ENCODE results near the gene ABHD4.
A peak's percentile ranks its signal among the peaks of the same experiment; 100 is the strongest.
"Not testable (repeated sequence)": the region's sequence is repeated elsewhere in the genome, so short reads cannot be mapped to it uniquely, and the experiment has no call there.

ABHD4 gene

DNA sequence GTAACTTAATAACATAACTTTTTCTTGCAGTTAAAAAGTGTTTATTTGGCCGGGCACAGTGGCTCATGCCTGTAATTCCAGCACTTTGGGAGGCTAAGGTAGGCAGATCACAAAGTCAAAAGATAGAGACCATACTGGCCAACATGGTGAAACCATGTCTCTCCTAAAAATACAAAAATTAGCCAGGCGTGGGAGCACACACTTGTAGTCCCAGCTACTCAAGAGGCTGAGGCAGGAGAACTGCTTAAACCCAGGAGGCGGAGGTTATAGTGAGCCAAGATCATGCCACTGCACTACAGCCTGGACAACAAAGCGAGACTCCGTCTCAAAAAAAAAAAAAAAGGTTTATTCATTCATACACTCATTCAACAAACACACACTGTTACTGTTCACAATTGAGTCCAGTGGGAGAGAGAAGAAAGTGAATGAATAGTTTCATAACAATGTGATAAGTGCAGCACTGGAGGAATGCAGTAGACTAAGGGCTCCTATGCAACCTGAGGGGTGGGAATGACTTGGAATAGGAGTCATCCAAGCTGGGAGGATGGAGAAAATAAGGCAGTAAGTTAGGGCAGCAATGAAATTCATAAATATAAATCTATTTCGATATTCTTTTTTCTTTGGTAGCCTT, 28.9 kb upstream of the ABHD4 start:
- ATAC-seq (ENCODE audit: low read depth): no peak
- Mint-ChIP-seq H3K36me3 (peaks cover 18% of the 10 kb centered on the region), H3K4me1 (peaks cover 40% of the 10 kb centered on the region), H3K27me3 (no peaks in the 10 kb centered on the region), H3K27ac (peak overlapping the region; percentile 60), H3K4me3 (peak overlapping the region; percentile 67), H3K9me3 (no peaks in the 10 kb centered on the region)
- no peak for DNase-seq (ENCODE audit: low spot score in 2 of 2)

DNA sequence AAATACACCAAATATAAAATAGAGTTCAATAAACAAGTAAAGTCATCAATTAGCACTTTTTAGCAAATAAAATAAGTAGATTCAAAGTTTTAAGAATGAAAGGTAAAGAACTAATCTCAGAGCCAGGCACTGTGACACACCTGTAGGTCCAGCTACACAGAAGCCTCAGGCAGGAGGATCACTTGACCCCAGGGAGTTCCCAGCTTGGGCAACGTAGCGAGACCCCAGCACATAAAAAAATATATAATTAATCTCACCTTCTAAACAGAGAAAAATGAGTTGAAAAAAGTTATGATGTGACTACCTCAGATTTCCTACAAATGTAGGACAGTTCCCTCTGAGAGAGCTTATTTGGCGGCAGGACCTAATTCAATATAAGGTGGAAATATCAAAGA, 28.4 kb upstream of the ABHD4 start:
- H3K36me3 Mint-ChIP-seq: peaks cover 16% of the 10 kb centered on the region
- no peaks in the 10 kb centered on the region for H3K9me3 Mint-ChIP-seq
- DNase-seq (ENCODE audit: low spot score in 2 of 2): no peak
- no peaks in the 10 kb centered on the region for H3K27me3 Mint-ChIP-seq
- peak; percentile 1 for ATAC-seq (ENCODE audit: low read depth)
- peak overlapping the region; percentile 78 for H3K4me3 Mint-ChIP-seq
- peaks cover 36% of the 10 kb centered on the region for H3K4me1 Mint-ChIP-seq
- H3K27ac Mint-ChIP-seq: peak overlapping the region; percentile 60

DNA sequence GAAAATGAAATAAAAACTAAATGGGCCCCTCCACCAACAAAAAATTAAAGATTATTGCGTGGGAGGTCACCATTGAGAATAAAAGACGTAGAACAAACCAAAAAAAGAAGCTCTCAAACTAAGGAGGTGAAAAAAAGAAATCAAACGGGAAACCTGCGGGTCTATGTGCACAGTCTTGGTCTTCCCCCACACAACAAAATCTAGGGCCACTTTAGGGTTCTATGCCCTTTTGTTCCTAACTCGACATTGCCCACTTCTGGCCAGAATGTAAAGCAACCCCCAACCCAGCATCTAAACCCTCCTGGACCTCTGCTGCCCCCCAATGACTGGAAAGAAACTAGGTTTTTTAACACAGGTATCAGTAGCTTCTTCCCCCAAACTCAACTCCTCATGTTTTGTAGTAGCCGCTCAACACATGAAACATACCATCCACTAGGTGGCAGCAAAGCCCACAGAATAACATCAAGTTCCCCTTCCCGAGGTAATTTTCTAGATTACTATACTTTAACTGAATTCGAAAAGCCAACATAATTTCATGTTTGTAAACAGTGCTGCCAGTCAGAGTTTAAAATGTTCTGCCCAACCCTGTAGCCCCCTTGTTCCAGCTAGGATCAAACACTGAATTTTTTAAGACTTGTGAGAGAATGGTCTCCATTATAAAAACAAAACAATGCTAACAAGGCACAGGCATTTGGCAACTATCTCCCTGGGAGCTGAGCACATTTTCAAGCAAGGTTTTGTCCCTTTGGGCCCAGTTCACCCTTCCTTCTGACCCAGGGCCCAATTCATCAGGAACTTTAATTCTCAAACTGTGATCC, 27.8 kb upstream of the ABHD4 start:
- DNase-seq (ENCODE audit: low spot score in 2 of 2): peak; percentile 74 to 90

DNA sequence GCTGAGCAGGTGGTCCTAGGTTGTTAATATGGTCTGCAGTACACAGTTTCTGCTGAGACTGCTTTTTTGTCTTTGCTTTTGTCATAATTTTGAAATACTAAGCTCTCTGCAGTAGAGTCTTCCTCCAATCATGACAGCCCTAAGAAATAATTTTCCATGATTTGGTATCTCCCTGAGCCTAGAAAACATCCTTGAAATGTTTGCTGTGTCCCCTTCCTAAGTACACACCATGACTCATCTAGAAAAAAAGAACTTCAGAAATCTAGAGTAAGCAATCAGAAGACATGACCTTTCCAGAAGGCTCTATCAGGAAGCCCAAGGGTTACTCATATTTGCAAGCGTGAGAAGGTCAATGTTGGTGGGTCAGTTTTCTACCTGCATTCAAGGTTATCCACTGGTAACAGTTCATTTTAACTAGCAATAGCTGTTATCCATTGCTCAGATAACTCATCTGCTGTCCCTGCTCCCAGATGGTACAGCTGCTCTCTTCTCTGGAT, 25.5 kb upstream of the ABHD4 start:
- Mint-ChIP-seq H3K27ac (no peak overlapping the region), H3K4me1 (peaks cover 20% of the 10 kb centered on the region), H3K36me3 (peaks cover 18% of the 10 kb centered on the region), H3K9me3 (no peaks in the 10 kb centered on the region), H3K4me3 (no peak overlapping the region), H3K27me3 (no peaks in the 10 kb centered on the region)
- DNase-seq (ENCODE audit: low spot score in 2 of 2) (no peak), ATAC-seq (ENCODE audit: low read depth) (no peak)

More for the DNA sequence above, 27.8 kb upstream of the ABHD4 start:
- Mint-ChIP-seq H3K36me3 (peaks cover 14% of the 10 kb centered on the region), H3K9me3 (no peaks in the 10 kb centered on the region), H3K4me1 (peaks cover 29% of the 10 kb centered on the region), H3K27me3 (no peaks in the 10 kb centered on the region), H3K4me3 (peak overlapping the region; percentile 78), H3K27ac (peak overlapping the region; percentile 60)
- peak; percentile 89 for ATAC-seq (ENCODE audit: low read depth)

DNA sequence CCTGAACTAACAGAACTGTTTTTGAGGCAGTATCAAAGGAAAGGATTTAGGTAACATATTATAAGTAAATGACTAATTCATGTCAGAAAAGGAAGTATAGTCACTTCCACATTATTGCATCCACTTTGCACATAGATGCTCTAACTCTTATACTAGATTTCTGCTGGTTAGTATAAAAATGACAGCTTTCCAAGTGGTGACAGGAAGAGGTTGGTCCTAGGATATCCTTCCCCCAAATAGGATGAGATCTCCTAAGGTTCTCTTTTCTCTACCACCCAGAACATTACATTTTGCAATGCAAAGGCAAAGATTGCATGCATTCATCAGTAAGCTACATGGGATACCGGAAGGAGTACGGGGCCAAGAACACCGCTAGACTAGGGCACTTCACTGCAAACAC, 24.3 kb upstream of the ABHD4 start:
- peaks cover 16% of the 10 kb centered on the region for H3K36me3 Mint-ChIP-seq
- H3K27me3 Mint-ChIP-seq: no peaks in the 10 kb centered on the region
- no peak overlapping the region for H3K4me3 Mint-ChIP-seq

DNA sequence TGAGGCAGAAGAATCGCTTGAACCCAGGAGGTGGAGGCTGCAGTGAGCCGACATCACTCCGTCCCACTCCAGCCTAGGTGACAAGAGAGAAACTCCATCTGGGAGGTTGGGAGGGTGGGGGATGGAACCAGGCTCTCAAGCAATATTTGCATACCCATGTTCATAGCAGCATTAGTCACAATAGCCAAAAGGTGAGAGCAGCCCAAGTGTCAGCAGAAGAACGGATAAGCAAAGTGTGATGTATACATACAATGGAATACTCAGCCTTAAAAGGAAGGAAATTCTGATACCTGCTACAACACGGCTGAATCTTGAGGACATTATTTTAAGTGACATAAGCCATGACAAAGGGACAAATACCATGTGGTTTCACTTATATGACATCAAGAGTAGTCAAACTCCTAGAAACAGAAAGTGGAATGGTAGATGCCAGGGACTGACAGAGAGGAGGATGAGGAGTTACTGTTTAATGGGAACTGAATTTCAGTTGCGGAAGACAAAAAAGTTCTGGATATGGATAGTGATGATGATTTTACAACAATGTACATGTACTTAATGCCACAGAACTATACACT, 20.7 kb upstream of the ABHD4 start:
- H3K27ac Mint-ChIP-seq: peak overlapping the region; percentile 56
- H3K4me3 Mint-ChIP-seq: no peak overlapping the region
- H3K27me3 Mint-ChIP-seq: no peaks in the 10 kb centered on the region
- H3K9me3 Mint-ChIP-seq: no peaks in the 10 kb centered on the region
- DNase-seq (ENCODE audit: low spot score in 2 of 2): no peak
- ATAC-seq (ENCODE audit: low read depth): no peak
- H3K36me3 Mint-ChIP-seq: peaks cover 16% of the 10 kb centered on the region
- H3K4me1 Mint-ChIP-seq: peaks cover 11% of the 10 kb centered on the region

More for the DNA sequence above, 24.3 kb upstream of the ABHD4 start:
- no peaks in the 10 kb centered on the region for H3K9me3 Mint-ChIP-seq
- no peak overlapping the region for H3K27ac Mint-ChIP-seq
- no peak for ATAC-seq (ENCODE audit: low read depth)
- no peak for DNase-seq (ENCODE audit: low spot score in 2 of 2)
- H3K4me1 Mint-ChIP-seq: peaks cover 11% of the 10 kb centered on the region

DNA sequence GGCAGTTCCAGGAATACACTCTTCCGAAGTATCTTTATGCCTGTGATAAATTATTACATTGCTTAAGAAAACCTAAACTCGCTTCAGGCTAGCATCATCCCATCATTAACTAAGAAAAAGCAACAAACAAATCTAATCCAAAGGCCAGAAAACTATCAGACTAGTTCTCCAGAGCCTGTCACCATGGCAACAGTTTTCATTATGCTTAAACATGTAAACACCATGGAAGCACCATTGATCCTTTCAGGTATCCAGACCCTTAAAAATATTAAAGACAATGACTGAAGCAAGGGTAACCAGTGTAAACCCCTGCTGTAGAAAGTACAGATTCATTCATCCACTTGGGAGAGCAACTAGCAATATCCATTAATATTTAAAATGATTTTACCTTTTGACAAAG, 18.9 kb upstream of the ABHD4 start:
- peaks cover 9% of the 10 kb centered on the region for H3K36me3 Mint-ChIP-seq

DNA sequence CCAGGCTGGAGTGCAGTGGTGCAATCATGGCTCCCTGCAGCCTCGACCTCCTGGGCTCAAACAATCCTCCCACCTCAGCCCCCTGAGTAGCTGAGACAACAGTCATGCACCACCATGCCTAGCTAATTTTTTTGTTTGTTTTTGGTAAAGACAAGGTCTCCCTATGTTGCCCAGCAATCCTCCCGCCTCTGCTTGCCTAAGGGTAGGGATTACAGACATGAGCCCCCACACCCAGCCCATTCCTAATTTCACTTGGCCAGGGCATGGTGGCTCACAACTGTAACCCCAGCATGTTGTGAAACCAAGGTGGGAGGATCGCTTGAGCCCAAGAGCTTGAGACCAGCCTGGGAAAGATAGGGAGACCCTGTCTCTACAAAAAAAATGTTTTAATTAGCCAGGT, 18.2 kb upstream of the ABHD4 start:
- no peak overlapping the region for H3K4me3 Mint-ChIP-seq
- H3K36me3 Mint-ChIP-seq: peaks cover 10% of the 10 kb centered on the region
- H3K4me1 Mint-ChIP-seq: peaks cover 26% of the 10 kb centered on the region
- no peaks in the 10 kb centered on the region for H3K27me3 Mint-ChIP-seq
- no peak for DNase-seq (ENCODE audit: low spot score in 2 of 2)
- ATAC-seq (ENCODE audit: low read depth): no peak
- no peaks in the 10 kb centered on the region for H3K9me3 Mint-ChIP-seq
- no peak overlapping the region for H3K27ac Mint-ChIP-seq

More for the DNA sequence above, 18.9 kb upstream of the ABHD4 start:
- Mint-ChIP-seq H3K9me3 (no peaks in the 10 kb centered on the region), H3K4me3 (no peak overlapping the region), H3K4me1 (peaks cover 21% of the 10 kb centered on the region), H3K27me3 (no peaks in the 10 kb centered on the region), H3K27ac (no peak overlapping the region)
- no peak for ATAC-seq (ENCODE audit: low read depth)
- no peak for DNase-seq (ENCODE audit: low spot score in 2 of 2)

DNA sequence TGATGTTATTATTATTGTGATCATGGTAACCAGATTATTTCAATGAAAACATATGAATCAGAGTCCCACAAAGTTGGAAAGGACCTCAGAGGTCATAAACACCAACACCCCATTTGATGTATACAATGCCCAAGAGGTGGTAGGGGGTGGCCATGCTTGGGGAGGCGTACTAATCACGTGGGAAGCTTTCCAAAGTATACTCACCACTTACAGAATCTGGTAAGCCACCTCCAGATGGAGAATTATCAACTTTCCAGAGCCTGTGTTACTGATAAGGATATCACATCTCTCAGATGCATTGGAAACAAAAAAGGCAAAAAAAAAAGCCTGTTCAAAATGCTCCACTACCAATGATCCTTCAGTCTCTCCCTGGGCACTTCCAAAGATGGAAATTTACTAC, 17.5 kb upstream of the ABHD4 start:
- Mint-ChIP-seq H3K27ac (no peak overlapping the region), H3K4me1 (peaks cover 29% of the 10 kb centered on the region)

DNA sequence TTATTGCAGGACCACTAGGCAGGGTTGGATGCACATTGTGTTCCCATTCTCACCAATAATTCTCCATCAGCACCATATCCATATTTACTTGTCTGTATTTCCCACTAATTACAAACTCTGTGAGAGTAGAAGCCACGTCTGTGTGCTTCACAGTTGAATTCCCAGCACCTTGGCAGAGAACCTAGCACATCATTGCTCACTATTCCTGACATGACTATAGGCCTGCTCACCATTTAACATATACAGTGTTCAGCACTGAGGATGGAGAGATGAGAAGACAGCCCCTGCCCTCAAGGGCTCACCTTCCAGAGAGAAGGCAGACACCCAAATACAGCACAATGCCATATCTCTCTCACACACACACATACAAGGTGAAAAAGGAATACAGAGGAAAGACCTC, 14.1 kb upstream of the ABHD4 start:
- H3K36me3 Mint-ChIP-seq: peaks cover 4% of the 10 kb centered on the region
- H3K27ac Mint-ChIP-seq: peak overlapping the region; percentile 30
- no peak for ATAC-seq (ENCODE audit: low read depth)
- no peaks in the 10 kb centered on the region for H3K9me3 Mint-ChIP-seq
- no peaks in the 10 kb centered on the region for H3K27me3 Mint-ChIP-seq
- H3K4me1 Mint-ChIP-seq: peaks cover 38% of the 10 kb centered on the region
- DNase-seq (ENCODE audit: low spot score in 2 of 2): no peak
- H3K4me3 Mint-ChIP-seq: no peak overlapping the region

More for the DNA sequence above, 17.5 kb upstream of the ABHD4 start:
- Mint-ChIP-seq H3K9me3 (no peaks in the 10 kb centered on the region), H3K36me3 (peaks cover 8% of the 10 kb centered on the region), H3K4me3 (no peak overlapping the region), H3K27me3 (no peaks in the 10 kb centered on the region)
- no peak for ATAC-seq (ENCODE audit: low read depth)
- DNase-seq (ENCODE audit: low spot score in 2 of 2): no peak

DNA sequence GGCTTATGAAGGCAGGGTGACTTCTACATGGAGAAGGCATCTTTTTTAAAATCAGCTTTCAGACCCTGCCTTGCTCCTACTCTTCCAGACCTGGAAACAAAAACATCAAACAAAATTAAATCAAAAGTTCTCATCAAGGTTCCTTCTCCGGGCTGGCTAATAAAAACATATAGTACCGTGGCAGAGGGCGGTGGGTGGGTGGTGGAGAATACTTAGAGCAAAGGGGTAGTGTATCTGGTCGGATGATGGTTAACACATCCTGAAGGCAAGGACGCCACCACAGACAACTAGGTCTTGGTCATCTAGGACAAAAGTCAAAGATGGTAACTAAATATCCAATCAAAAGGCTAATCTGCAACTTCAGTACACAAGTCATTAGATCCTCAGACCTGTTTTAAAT, 10.9 kb upstream of the ABHD4 start:
- Mint-ChIP-seq H3K36me3 (peaks cover 3% of the 10 kb centered on the region), H3K27me3 (no peaks in the 10 kb centered on the region), H3K4me3 (no peak overlapping the region), H3K9me3 (no peaks in the 10 kb centered on the region), H3K27ac (no peak overlapping the region), H3K4me1 (peaks cover 34% of the 10 kb centered on the region)
- no peak for ATAC-seq (ENCODE audit: low read depth)
- no peak for DNase-seq (ENCODE audit: low spot score in 2 of 2)

DNA sequence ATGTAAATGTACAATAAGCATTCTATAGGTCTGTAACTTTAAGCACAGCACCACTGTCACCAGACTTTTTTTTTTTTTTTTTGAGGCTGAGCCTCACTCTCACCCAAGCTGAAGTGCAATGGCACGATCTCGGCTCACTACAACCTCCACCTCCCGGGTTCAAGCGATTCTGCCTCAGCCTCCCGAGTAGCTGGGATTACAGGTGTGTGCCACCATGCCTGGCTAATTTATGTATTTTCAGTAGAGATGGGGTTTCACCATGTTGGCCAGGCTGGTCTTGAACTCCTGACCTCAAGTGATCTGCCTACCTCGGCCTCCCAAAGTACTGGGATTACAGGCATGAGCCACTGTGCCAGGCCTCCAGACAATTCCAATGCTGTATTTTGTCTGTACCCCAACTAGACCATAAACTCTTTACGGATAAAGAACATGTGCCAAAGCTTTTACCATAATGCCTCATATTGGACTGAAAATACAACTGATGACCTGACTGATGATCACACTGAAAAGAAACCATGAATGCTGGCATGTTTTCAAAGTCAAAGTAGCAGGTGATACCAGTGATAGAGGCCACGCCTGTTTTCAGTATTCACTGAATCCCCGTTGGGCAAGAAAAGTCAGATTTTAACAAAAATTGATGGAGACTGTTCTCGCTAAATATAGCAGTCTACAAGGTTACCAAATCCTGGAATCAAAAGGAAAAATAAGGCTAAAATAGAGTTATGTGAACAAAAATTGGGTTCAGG, 10.2 kb upstream of the ABHD4 start:
- not testable (repeated sequence) for H3K36me3 Mint-ChIP-seq; ATAC-seq (ENCODE audit: low read depth); H3K27me3 Mint-ChIP-seq; DNase-seq (ENCODE audit: low spot score in 2 of 2); H3K9me3 Mint-ChIP-seq
- peak overlapping the region; percentile 100 for H3K27ac Mint-ChIP-seq
- peak overlapping the region; percentile 87 for H3K4me3 Mint-ChIP-seq
- peaks cover 32% of the 10 kb centered on the region for H3K4me1 Mint-ChIP-seq

DNA sequence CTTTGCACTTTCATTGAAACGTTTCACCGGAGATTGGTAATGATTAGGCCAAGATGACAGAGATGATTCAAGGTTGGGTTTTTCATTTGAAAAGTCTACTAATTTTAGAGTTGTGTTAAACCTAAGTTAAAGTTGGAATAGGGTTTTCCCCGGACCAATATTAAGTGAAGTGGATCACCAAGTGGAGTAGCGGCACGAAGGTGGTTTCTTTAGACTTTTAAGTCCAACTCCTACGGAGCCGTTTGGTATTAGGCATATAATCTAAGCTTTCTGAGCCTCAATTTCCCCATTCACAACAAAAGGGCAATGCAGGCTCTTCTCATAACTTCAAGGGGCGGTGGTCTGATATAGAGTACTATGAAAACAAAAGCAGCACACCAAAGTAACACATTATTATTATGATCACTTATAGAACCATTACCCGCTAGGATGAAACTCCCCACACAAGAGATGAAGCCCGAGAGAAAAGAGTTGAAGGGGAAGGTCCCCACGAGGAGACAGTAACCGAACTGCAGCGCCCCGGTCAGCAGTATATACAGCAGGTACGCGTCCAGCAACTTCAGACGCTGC, 9.5 kb upstream of the ABHD4 start:
- H3K27ac Mint-ChIP-seq: peak overlapping the region; percentile 100
- H3K9me3 Mint-ChIP-seq: no peaks in the 10 kb centered on the region
- H3K36me3 Mint-ChIP-seq: peaks cover 3% of the 10 kb centered on the region
- peaks cover 27% of the 10 kb centered on the region for H3K4me1 Mint-ChIP-seq
- no peaks in the 10 kb centered on the region for H3K27me3 Mint-ChIP-seq
- peak overlapping the region; percentile 87 for H3K4me3 Mint-ChIP-seq
- ATAC-seq (ENCODE audit: low read depth): no peak
- no peak for DNase-seq (ENCODE audit: low spot score in 2 of 2)
